ENCODE measurements around the gene LST1.
"Not testable (repeated sequence)": the region's sequence is repeated elsewhere in the genome, so short reads cannot be mapped to it uniquely, and the experiment has no call there.

Gene LST1

DNA sequence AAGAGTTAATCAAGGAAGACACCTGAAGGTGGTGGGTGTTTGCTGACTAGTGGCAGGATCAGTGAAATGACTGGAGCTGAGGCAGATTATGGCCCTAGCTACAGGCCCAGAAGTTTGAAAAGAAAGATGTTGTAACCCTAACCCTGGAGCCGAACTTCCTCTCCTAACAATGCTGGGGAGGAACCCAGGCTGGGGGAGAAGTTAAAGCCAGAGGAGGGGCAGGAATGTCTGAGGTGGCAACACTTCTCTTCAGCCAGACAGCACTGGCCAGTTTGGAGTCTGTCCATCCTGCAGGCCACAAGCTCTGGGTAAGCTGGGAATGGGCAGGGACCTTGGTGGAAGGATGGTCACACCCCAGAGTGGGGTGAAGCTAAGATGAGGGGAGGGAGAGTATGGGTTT is at the start of gene LST1:
LST1 (plus strand) TSS at position 270 of the 400 bp plus-strand sequence. CDS start 1,023 bp downstream, outside the sequence.
- no peak for DNase-seq

DNA sequence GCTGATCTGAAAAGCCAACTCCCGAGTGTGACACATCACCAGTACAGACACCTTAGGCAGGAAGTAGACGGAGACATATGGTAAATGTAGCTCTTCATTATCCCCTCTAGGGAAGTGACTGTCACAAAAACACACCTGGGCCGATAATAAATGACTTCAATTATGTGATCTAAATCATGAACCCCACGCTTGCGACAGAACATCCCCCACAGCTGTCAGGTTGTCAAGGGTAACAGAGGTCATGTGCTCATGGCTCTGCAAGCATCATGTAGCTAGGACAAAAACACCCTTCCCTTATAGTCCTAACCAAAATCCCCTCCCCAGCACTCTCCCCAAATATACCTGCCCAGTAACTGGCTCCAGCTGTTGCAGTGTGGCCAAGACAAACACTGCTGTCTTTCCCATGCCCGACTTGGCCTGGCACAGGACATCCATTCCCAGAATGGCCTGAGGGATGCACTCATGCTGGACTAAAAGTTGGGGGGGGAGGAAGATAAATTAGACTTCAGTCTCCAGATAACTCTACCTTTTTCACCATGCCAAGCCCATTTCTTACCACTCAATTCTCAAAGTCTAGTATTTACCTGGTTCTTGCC is 47.2 kb upstream of the LST1 start:
- DNase-seq: no peak

DNA sequence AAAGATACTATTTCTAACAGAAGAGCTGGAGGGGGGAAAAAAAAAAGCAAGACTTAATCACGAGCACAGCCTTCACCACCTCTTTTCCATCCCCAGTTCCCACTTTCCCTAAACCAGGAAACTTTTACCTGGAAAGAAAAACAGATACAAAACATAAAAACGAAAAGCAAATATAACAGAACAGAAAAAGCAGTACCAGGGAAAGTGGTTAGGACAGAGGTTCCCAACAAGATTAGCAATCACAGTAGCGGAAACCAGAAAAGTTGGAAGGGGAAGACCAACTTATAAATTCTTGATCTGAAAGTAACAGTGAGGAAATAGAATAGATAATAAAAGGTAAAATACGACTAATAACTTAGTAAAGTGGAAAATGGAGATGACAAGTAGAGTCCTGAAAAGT is 45.4 kb upstream of the LST1 start:
- DNase-seq: no peak

DNA sequence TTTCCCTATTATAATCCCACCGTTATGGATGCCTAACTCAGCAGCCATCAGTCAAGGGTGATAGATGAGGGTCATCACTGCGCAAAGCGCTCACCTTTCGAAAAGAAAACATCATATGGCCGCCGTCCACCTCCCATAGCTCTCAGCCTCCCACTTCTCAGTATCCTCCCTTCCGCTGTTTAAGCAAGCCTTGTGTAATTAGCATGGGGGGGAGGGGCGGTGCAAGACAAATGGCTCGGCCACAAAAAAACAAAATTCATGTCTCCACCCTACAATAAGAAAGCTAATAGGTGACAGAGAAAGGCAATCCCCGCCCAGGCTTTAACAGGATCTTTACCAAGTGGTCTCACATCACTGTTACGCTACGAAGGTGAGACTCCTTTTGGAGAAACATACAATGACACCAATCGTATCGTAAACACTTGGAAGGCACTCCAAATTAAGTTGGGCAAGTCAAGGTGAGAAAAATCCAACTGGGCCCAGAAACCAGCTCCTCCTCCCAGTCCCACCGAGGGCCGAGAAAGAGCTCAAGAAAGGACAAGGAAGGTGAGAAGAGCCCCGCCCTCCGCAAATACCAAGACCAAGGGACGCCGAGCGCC is 44.9 kb upstream of the LST1 start:
- no peak for DNase-seq

DNA sequence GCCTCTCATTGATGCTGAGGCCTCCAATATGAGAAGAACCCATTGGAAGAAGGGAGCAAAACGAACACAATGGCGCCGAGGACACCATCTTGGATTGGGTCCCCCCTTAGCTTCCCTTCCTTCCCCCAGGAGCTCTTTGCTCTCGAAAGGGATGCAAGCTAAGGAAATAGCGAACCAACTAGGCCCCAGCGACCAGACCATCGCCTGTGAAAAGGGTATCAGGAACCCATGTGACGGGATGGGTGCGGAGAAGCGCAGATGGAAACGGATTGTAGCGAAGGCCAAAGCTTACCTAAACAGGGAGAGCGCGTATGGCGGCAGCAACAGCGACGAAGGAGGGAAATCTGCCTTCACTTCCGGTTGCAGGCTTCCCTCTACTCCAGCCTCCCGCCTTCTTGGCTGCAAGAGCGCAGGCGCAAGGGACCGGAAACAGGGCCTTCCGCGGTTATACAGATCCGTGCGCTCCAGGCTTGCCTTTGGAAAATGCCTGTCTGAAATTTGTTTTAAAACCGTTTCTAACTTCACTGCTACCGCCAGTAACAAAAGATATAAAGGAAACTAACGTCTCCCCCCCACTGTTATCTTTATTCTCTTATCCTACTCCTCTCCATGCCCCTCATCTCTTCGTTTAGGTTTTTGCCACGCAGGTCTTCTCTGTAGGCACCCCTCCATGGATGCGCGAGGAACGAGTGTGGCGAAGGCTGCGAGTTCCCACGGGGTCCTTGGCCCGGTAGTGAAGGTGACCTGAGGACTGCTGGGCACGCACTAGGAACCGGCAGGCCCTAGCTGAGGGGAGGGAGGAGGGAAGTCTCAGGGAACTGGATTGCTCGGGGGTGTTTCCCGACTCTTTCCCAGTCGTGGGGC is 44.2 kb upstream of the LST1 start, which contains the start of gene DDX39B:
DDX39B (minus strand) TSS at position 346 of the 864 bp plus-strand sequence. CDS start 1,471 bp downstream, outside the sequence.
- peak; percentile 99 for DNase-seq

DNA sequence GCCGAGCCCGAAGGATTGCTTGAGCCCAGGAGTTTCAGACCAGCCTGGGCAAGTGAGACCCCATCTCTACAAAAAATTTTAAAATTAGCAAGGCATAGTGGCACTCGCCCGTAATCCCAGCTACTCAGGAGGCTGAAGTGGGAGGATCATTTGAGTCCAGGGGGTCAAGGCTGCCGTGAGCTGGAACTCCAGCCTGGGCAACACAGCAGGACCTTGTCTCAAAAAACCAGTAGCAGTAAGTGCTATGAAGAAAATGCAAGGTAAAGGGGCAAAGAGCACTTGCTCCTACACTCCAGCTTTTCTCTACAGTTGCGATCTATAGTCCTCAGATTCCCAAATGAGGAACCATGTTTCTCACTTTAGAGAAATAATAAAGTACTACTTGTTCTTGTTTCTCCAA is 42.4 kb upstream of the LST1 start:
- no peak for DNase-seq

DNA sequence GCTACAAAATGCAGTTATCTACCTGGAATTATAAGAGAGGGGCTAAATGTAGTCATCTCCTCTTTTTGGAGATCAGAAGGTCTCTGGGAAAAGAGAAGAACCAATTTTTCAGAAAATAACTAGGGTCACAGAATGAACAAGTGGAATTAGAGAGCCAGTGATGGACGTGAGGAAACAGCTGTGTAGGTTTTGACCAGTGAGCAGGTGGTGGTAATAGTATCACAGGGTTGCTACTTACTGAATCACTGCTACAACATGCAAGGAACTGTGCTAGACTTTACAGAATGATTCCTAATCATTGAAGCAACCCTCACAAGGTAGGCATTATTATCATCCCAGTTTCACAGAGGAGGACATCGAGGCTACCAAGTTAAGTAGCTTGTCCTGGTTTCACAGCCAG is 41.4 kb upstream of the LST1 start:
- no peak for DNase-seq

DNA sequence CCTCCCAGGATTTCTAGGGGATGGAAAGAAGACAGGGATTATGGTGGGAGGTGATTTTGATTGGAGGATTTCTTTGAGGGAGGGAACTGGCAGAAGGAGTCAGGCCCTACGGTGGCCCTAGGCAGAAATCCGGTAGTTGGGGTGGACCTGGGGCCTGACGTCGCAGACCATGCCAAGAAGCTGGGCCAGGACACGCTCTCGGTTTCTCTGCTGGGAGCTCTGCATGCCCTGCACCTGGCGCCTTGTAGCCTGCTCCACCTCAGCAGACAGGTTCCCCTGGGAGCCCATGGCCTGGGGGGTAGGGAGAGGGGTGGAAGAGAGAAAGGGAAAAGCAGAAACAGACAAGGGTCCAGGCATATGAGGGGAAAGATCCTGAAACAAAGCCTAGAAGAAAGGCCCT is 40.8 kb upstream of the LST1 start:
- no peak for DNase-seq

DNA sequence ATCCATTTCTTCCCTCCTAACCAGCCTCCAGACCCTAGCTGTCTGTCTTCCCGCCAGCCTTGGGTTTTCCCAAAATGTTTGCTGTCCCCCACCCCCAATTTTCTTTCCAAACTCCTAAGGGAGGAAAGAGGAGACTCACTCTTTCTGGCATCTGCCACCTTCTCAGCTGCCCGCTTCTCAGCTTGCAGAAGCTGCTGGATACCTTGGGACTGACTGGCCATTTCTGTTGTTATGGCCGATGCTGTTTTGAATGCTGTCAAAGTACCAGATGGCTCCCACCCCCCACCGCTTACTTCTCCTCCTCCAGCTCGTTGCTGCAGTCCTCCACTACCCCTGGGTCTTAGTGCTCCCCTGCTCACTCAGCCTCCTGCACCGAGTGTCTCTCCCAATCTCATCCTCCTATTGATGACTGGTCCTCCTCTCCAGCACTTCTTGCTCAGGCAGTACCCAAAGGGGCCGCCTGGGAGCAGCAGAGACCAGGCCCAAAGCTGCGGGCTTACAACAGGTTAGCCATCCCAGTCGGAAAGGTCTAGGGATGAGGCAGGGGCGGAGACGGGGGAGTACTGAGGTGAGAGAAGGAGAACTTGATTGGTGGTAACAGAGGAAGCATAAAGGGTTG is 39.6 kb upstream of the LST1 start, which contains the start of gene ATP6V1G2:
ATP6V1G2 (minus strand) TSS at position 270 of the 619 bp plus-strand sequence; CDS start at position 221, 49 bp downstream.
- peak; percentile 95 for DNase-seq

DNA sequence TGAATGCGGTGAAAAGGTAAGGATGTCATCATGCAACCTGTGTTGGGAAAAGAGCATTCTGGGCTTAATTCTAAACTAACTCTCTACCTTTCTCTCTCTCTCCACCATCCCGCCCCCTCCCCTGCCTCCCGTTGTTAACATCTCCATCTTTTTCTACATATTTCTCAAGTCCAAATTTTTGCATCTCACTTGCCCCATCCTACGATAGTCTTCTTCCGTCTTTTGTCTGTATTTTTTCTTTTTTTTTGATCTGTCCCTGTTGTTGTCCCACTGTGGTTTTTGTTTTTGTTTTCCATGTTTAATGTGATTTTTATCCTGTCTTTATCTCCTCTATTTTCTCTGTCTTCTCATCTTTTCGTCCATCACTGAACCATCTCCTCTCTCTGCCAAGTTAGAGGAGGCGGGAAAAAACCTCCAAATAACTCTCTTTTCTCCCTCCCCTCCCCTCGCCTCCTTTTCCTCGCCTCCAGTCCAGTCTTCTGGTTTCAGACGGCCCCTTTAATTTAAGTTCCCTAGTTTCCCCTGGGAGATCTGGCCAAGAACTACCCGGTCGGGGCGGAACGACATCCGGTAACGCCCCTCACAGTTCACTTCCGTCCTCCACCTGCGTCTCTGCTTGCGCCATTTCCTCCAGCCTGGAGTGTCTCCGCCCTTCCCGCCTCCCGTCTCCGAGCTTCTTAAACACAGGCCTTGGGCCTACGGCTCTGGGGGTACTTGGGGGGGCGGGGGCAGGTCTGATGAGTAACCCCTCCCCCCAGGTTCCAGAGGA is 38.9 kb upstream of the LST1 start, which contains the start of gene NFKBIL1:
NFKBIL1 (plus strand) TSS at position 651 of the 769 bp plus-strand sequence; CDS start at position 738, 87 bp downstream.
- DNase-seq: peak; percentile 95

DNA sequence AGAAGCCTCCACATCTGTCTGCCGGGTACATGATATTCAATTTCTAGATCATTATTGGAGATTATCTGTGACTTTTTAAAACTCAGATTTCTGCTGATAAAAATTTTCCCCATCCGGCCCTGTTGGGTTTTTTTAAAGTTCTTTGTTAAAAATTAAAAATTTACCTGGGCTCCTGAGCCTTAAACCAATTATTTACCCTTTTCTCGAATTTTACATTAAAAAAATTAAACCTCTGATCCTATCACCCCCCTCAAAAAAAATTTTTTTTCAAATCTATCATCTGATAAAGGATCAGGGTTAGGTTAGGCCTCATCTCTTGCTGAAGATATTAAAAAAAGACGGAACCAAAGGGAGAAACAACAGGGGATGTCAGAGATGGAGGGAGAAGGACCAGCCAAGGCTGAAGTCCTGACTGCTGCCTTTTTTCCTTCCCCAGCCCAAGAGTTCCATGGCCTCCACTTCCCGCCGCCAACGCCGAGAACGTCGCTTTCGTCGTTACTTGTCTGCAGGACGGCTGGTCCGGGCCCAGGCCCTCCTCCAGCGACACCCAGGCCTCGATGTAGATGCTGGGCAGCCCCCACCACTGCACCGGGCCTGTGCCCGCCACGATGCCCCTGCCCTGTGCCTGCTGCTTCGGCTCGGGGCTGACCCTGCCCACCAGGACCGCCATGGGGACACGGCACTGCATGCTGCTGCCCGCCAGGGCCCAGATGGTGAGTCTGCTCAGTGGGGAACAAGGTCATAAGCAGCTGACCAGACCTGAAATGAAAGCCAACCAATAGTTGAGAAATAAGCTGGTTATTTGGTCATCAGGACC is 38.1 kb upstream of the LST1 start:
- DNase-seq: no peak

DNA sequence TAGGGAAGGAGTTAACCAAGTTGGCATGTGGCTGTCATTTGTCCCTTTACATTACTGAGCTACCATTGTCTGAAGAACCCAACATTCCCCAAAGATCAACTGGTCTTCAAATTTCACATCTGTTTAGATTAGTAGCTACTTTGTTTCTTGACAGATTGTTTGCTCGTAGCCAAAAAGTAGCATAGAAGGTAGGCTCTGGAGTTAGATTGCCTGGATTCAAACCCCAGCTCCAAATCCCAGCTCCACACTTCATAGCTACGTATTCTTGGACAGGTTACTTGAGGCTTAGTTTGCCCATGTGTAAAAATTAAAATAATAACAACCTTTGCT is 37.6 kb upstream of the LST1 start:
- DNase-seq: no peak

DNA sequence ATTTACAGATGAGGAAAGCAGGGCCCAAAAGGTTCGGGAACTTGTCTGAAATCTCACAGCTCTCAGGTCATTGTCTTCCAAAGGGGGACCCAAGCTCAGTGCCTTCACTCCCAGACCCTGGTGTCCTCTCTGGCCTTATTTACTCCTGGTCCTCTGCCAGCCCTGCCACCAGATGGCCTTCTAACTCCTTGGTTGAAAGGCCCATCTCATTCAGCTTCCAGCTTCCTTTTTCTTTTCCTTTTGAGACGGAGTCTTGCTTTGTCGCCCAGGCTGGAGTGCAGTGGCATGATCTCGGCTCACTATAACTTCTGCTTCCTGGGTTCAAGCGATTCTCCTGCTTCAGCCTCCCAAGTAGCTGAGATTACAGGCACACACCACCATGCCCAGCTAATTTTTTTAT is 34.7 kb upstream of the LST1 start:
- DNase-seq: not testable (repeated sequence)

DNA sequence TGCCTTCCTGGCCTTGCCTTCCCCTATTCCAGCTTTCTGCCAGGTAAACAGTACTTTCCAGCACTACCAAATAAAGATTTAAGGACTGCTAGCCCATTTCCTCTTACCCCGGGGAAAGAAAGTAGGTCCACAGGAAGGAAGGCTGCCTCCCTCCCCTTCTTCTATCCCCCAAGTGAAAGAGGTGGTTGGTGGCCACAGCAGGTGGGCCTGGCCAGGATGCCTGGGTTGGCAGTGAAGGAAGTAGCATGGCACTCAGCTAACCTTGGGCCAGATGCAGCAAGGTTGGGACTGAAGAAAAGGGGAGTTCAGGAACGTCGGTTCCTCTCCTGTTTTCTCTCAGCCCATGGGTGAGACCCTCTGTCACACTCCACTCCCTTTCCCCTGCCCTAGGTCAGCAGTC is 29.8 kb upstream of the LST1 start:
- no peak for DNase-seq

DNA sequence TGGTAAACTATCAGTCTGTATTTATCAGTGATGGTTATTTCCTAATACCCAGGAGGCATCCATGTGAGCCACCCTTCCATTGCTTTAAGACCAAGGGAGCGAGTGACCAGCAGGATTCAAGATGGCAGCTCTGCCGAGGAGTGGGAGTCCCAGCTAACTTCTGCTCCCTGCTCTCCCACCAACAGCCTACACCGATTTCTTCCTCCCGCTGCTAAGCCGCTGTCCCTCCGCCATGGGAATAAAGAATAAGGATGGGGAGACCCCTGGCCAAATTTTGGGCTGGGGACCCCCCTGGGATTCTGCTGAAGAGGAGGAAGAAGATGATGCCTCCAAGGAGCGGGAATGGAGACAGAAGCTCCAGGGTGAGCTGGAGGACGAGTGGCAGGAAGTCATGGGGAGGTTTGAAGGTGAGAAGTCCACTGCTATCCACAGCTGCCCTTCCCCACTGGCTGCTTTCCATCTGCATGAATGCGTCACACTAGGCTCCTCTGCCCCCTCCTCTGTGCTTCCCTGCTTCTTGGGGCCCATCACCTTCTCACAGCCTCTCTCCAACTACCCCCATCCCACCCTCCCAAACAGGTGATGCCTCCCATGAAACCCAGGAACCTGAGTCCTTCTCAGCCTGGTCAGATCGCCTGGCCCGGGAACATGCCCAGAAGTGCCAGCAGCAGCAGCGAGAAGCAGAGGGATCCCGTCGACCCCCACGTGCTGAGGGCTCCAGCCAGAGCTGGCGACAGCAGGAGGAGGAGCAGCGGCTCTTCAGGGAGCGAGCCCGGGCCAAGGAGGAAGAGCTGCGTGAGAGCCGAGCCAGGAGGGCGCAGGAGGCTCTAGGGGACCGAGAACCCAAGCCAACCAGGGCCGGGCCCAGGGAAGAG is 28.4 kb upstream of the LST1 start:
- no peak for DNase-seq

DNA sequence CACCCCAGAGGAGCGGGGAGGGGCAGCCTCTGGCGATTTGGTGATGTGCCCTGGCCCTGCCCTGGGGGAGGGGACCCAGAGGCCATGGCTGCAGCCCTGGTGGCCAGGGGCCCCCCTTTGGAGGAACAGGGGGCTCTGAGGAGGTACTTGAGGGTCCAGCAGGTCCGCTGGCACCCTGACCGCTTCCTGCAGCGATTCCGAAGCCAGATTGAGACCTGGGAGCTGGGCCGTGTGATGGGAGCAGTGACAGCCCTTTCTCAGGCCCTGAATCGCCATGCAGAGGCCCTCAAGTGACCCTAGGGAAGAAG is 27.8 kb upstream of the LST1 start:
- DNase-seq: no peak

DNA sequence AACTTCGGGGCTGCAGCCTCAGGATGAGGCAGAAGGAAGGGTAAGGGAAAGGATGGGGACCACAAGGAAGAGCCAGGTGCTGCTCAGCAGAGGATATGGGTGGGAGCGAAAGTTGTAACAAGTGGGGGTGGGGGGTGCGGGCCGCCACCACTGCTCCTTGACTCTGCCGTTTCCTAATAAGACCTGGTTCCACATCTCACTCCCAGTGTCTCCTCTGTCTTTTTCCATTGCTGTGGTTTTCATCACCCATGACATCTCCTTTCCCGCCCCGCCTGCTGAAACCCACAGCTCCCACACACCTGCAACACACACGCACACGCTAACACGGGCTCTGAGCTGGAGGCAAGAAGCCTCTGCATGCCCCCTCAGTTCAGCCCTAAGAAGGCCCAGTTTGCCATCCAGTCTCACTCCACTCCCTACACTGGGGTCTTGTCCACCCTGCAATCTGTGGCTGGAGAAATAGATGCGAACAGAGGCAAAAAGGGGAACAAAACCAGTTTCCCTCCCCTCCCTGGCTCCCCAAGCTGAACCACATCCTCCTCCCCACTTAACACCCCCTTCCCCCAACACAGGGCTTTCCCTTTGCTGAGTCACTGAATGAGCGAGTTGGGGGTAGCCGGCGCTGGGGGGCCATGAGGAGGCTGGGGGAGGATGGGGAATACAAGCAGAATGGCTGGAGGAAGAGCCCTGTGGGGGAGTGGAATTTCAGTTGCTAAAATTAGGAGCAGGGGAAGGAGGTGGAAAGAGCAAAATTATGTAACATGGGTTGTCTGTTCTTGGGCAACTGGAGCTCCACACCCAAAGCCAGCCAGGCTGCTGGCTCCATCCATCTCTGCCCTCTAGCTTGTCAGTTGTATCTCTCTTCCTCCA is 27.2 kb upstream of the LST1 start:
- DNase-seq: no peak

DNA sequence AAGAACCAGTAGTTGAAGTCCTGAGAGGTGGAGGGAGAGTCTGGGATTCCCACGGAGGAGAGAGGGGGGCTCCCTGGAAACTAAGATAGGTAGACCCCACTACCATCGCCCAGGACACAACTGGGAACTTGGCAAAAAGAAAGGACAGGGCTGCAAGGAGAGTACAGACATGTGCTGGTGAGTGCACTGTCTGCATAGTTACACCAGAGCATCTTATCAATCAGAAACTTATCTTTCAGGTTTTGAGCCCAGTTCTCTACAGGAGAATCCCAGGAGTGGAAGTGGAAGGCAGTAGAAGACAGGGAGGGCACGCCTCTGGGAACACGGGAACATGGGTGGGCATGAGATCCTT is 26.5 kb upstream of the LST1 start:
- DNase-seq: no peak

DNA sequence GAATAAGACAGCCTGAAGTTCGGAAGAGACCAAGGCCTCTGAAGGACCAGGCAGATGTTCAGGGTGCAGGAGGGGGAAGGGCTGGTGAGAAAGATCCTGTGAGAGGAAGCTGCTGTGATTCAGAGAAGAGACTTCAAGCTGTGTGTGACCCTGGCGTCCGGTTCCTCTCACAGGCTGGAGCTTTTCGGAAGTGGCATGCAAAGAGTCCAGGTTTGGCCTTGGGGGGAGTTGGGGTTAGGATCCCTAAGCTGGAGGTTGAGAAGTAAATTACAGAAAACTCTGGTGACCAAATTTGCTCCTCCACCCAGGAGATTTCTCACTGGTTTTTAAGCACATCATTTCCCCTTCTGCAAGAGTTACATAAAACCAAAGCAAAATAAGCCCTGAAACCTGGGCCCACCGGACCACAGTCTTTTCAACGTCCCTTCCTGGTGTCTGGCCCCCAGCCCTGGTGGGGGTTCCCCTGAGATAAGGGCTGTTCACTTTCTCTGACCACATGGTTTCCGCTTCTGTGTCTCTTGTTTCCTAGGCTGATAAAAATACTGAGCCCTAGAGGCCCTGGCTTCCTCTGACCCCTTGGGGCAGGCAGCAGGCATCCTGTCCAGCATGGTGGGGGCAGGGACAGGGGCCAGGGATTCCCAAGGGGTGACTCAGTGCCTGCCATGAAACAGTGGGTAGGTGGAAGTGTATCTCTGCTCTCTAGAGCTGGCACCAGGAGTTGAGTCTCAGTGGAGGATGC is 25.9 kb upstream of the LST1 start:
- no peak for DNase-seq
